GM12891 (cell line): ENCODE results near the gene PGAM2.

Experiments used
- PAX5 ChIP-seq: IDR thresholded peaks from 2 replicates; pipeline ENCODE4 v1.6.1; 2011; ENCODE audit warnings: low read length, moderate library complexity, mild to moderate bottlenecking; ENCODE audit not compliant: insufficient read depth, severe bottlenecking
- POLR2A ChIP-seq: IDR thresholded peaks from 2 replicates; pipeline ENCODE4 v1.6.1; 2011; ENCODE audit warnings: low read depth, low read length, control low read depth
- POLR2AphosphoS5 ChIP-seq: IDR thresholded peaks from 2 replicates; pipeline ENCODE4 v1.6.1; 2011; ENCODE audit warnings: low read depth, low read length, control low read depth

- TF ChIP-seq POLR2A = no peak
- TF ChIP-seq PAX5 = no peak
- TF ChIP-seq POLR2AphosphoS5 = no peak
Observed at GRCh38 chr7:44110719-44111635, 45.6 kb upstream of the PGAM2 start.
